Type B pancreatic cell (in vitro differentiated cells): ENCODE data around the gene ACOT4. TPM values are rescaled to one million over a fixed set of nuclear protein-coding genes. Genes with fewer than 3 reads are reported as not detected.

ENCODE experiments used
- DNase-seq: peaks from one replicate; pipeline ENCODE4 v3.0.0; 2021; ENCODE audit warnings: mixed read lengths; ENCODE audit not compliant: unreplicated experiment; ENCODE audit errors: extremely low spot score
- H3K27ac Mint-ChIP-seq: 2 replicates; pipeline ENCODE4 v1.8.0; 2021; ENCODE audit warnings: mild to moderate bottlenecking, mixed read lengths
- H3K27me3 Mint-ChIP-seq: 2 replicates; pipeline ENCODE4 v1.8.0; 2021; ENCODE audit warnings: mixed read lengths
- H3K36me3 Mint-ChIP-seq: 2 replicates; pipeline ENCODE4 v1.8.0; 2021; ENCODE audit warnings: mixed read lengths
- H3K4me1 Mint-ChIP-seq: one replicate; pipeline ENCODE4 v1.8.0; 2021; ENCODE audit warnings: mixed read lengths; ENCODE audit not compliant: unreplicated experiment
- H3K4me3 Mint-ChIP-seq: 2 replicates; pipeline ENCODE4 v1.8.0; 2021; ENCODE audit warnings: mild to moderate bottlenecking, mixed read lengths
- H3K9me3 Mint-ChIP-seq: 2 replicates; pipeline ENCODE4 v1.8.0; 2021; ENCODE audit warnings: mixed read lengths
- CTCF ChIP-seq: fragments of 200-600 bp; sonication (generic); conservative IDR thresholded peaks from 2 replicates; pipeline ENCODE4 v1.5.0; 2021; ENCODE audit warnings: antibody characterized with exemption, mild to moderate bottlenecking
- total RNA-seq: library from RNA; stranded (reverse); gene quantifications from 2 replicates; pipeline ENCODE4 v1.2.1, GENCODE V29; 2021; ENCODE audit warnings: low replicate concordance

Gene ACOT4
- total RNA-seq, 1 donor from 2014 or later: 0.99 TPM

- peak; percentile 83 for DNase-seq
- TF ChIP-seq CTCF: no peak
- Mint-ChIP-seq H3K27me3 (no peaks in the 10 kb centered on the region), H3K36me3 (no peaks in the 10 kb centered on the region), H3K27ac (peak within 1 kb of the TSS; percentile 53), H3K9me3 (no peaks in the 10 kb centered on the region), H3K4me3 (peak within 1 kb of the TSS; percentile 92), H3K4me1 (no peaks in the 10 kb centered on the region)
Observed at GRCh38 chr14:73612339-73613045, 20.8 kb downstream of the ACOT4 start, which contains the start of gene ACOT6. Gene ACOT6 (plus strand): TSS chr14:73612517. CDS start chr14:73612572, 55 bp downstream.

GRCh38 chr14:73613046-73613383 is 21.3 kb downstream of the ACOT4 start:
- no peak for DNase-seq
- Mint-ChIP-seq H3K4me3 (peak overlapping the region; percentile 92), H3K27me3 (no peaks in the 10 kb centered on the region), H3K9me3 (no peaks in the 10 kb centered on the region), H3K4me1 (no peaks in the 10 kb centered on the region), H3K27ac (peak overlapping the region; percentile 53), H3K36me3 (no peaks in the 10 kb centered on the region)
- TF ChIP-seq CTCF: no peak

- Mint-ChIP-seq H3K27me3 (no peaks in the 10 kb centered on the region), H3K4me3 (peak overlapping the region; percentile 92), H3K27ac (peak overlapping the region; percentile 53), H3K36me3 (no peaks in the 10 kb centered on the region), H3K4me1 (no peaks in the 10 kb centered on the region), H3K9me3 (no peaks in the 10 kb centered on the region)
- no peak for TF ChIP-seq CTCF
- no peak for DNase-seq
Observed at GRCh38 chr14:73613419-73613963, 21.8 kb downstream of the ACOT4 start.

- Mint-ChIP-seq H3K27ac (no peak overlapping the region), H3K4me1 (no peaks in the 10 kb centered on the region), H3K36me3 (no peaks in the 10 kb centered on the region), H3K4me3 (no peak overlapping the region), H3K9me3 (no peaks in the 10 kb centered on the region), H3K27me3 (no peaks in the 10 kb centered on the region)
- no peak for TF ChIP-seq CTCF
- no peak for DNase-seq
Observed at GRCh38 chr14:73616831-73617230, 25.2 kb downstream of the ACOT4 start.

GRCh38 chr14:73619524-73619923 is 27.9 kb downstream of the ACOT4 start:
- H3K27me3 Mint-ChIP-seq: no peaks in the 10 kb centered on the region
- no peaks in the 10 kb centered on the region for H3K4me1 Mint-ChIP-seq
- H3K4me3 Mint-ChIP-seq: no peak overlapping the region
- no peak for TF ChIP-seq CTCF
- no peaks in the 10 kb centered on the region for H3K9me3 Mint-ChIP-seq
- no peak for DNase-seq
- H3K36me3 Mint-ChIP-seq: no peaks in the 10 kb centered on the region
- no peak overlapping the region for H3K27ac Mint-ChIP-seq
